ENCODE measurements around the gene PRDX5.
"Not testable (repeated sequence)": the region's sequence is repeated elsewhere in the genome, so short reads cannot be mapped to it uniquely, and the experiment has no call there.

Gene PRDX5

GRCh38 chr11:64313491-64314145 is 4.3 kb upstream of the PRDX5 start:
- no peak for TF ChIP-seq CTCF (IDR thresholded peaks at IDR 0.05; ENCODE audit: insufficient read depth, missing control alignments)
- DNase-seq (ENCODE audit: insufficient read length, low spot score) (no peak), FAIRE-seq (no peak)

- FAIRE-seq, result no peak
- no peak for TF ChIP-seq CTCF (IDR thresholded peaks at IDR 0.05; ENCODE audit: insufficient read depth, missing control alignments)
- DNase-seq (ENCODE audit: insufficient read length, low spot score), result no peak
These were observed 3.6 kb upstream of the PRDX5 start for GRCh38 chr11:64314146-64314804.

- FAIRE-seq, result no peak
- no peak for DNase-seq (ENCODE audit: insufficient read length, low spot score)
- TF ChIP-seq CTCF (IDR thresholded peaks at IDR 0.05; ENCODE audit: insufficient read depth, missing control alignments), result no peak
These were observed 2.9 kb upstream of the PRDX5 start for GRCh38 chr11:64314805-64315561.

GRCh38 chr11:64315667-64316526 is 2.0 kb upstream of the PRDX5 start:
- DNase-seq (ENCODE audit: insufficient read length, low spot score); FAIRE-seq: not testable (repeated sequence)

GRCh38 chr11:64316672-64317324 is 1.1 kb upstream of the PRDX5 start:
- no peak for DNase-seq (ENCODE audit: insufficient read length, low spot score)

GRCh38 chr11:64317325-64317960 is 478 bp upstream of the PRDX5 start, which contains the start of gene TRMT112:
TRMT112 (minus strand) TSS chr11:64317559; CDS start chr11:64317526, 33 bp downstream.
- DNase-seq (ENCODE audit: insufficient read length, low spot score), result peak; percentile 86
- FAIRE-seq, result peak; percentile 48
- TF ChIP-seq CTCF (IDR thresholded peaks at IDR 0.05; ENCODE audit: insufficient read depth, missing control alignments), result no peak

More at GRCh38 chr11:64316672-64317324, 1.1 kb upstream of the PRDX5 start:
- no peak for FAIRE-seq
- no peak for TF ChIP-seq CTCF (IDR thresholded peaks at IDR 0.05; ENCODE audit: insufficient read depth, missing control alignments)

Data from D721Med (cell line).